Prostate gland (tissue), 2 donors: ENCODE data around the gene SLC9C2.

ENCODE experiments used
- CTCF ChIP-seq, 4 experiments: fragments of 200-600 bp in 2 of 4; fragments of 450-650 bp in 2 of 4; sonication (generic) in 2 of 4; IDR thresholded peaks; 1 replicate in 3 of 4; 2 replicates in 1 of 4; pipeline ENCODE4 v1.5.1; 2016 to 2019; ENCODE audit warnings: antibody characterized with exemption in 4 of 4, mild to moderate bottlenecking in 2 of 4, moderate library complexity in 2 of 4
- POLR2AphosphoS5 ChIP-seq: sonication (generic); formaldehyde crosslinking; IDR thresholded peaks from one replicate; pipeline ENCODE4 v1.6.1; 2017; ENCODE audit warnings: antibody characterized with exemption

- no peak for TF ChIP-seq CTCF (IDR thresholded peaks at IDR 0.05)
- TF ChIP-seq POLR2AphosphoS5, result no peak
These were observed 32.4 kb downstream of the SLC9C2 start for GRCh38 chr1:173570370-173571007.
